NCI-H2029 (cell line): ENCODE data around the gene NACA.
A peak's percentile ranks its signal among the peaks of the same experiment; 100 is the strongest.

ENCODE experiments used
- DNase-seq: peaks from one replicate; lab custom pipeline; 2025; lab: John Stamatoyannopoulos, UW

NACA gene

GRCh38 chr12:56687223-56688128 lies 37.6 kb downstream of the NACA start:
- peak; percentile 66 for DNase-seq

GRCh38 chr12:56684745-56685359 lies 40.2 kb downstream of the NACA start:
- no peak for DNase-seq

- no peak for DNase-seq
Observed at GRCh38 chr12:56682323-56682722, 42.8 kb downstream of the NACA start.

GRCh38 chr12:56679883-56680575 lies 45.1 kb downstream of the NACA start:
- DNase-seq, result no peak

- no peak for DNase-seq
Observed at GRCh38 chr12:56678852-56679251, 46.2 kb downstream of the NACA start.

GRCh38 chr12:56677680-56678079 lies 47.4 kb downstream of the NACA start:
- DNase-seq, result no peak

- DNase-seq, result no peak
Observed at GRCh38 chr12:56676851-56677580, 48.1 kb downstream of the NACA start.

GRCh38 chr12:56671608-56672007 lies 53.5 kb downstream of the NACA start:
- DNase-seq, result no peak

GRCh38 chr12:56670836-56671235 lies 54.3 kb downstream of the NACA start:
- no peak for DNase-seq

- DNase-seq, result no peak
Observed at GRCh38 chr12:56668197-56668457, 57.0 kb downstream of the NACA start.
